Epithelial cell of esophagus (primary cell): ENCODE results near the gene SIRT2.

ENCODE experiments used
- DNase-seq: peaks from one replicate; pipeline ENCODE4 v3.0.0; 2010; ENCODE audit warnings: low read depth
- H3K4me3 ChIP-seq: 2 replicates; pipeline ENCODE4 v1.5.1; 2011; ENCODE audit warnings: mild to moderate bottlenecking, low read length, control low read depth
- TF ChIP-seq, protein P1 (sequence below): IDR thresholded peaks from 2 replicates; pipeline ENCODE4 v1.5.1; 2011; ENCODE audit warnings: low read depth, mild to moderate bottlenecking, low read length, control low read depth, inconsistent platforms; ENCODE audit not compliant: insufficient read depth; ENCODE audit errors: missing control alignments

Gene SIRT2

DNA sequence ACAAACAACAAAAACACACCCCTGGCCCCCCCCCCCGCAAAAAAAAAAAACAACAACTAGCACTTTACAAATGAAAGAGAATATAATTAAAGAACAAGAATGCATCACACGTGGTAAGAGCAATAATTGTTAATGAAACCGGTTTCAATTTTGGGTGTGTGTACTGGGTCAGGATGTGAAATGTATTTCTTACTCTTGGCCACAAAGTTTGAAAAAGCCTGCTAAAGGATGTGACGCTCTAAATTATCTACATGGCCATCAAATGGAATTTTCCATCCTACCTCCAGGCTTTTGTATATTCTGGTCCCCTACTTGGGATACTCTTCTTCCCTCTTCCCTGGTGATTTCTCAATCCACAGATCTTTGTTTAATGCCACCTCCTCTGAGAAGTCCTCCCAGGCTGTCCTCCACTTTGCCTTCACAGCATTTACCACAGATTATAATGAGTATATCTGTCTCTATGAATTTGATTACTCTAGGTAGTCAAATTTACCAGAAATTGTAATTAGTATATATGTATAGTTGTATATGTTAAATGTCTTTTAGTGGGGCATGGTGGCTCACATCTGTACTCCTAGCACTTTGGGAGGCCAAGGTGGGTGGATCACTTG is 29.1 kb upstream of the SIRT2 start:
- no peak for DNase-seq
- TF ChIP-seq, protein P1, sequence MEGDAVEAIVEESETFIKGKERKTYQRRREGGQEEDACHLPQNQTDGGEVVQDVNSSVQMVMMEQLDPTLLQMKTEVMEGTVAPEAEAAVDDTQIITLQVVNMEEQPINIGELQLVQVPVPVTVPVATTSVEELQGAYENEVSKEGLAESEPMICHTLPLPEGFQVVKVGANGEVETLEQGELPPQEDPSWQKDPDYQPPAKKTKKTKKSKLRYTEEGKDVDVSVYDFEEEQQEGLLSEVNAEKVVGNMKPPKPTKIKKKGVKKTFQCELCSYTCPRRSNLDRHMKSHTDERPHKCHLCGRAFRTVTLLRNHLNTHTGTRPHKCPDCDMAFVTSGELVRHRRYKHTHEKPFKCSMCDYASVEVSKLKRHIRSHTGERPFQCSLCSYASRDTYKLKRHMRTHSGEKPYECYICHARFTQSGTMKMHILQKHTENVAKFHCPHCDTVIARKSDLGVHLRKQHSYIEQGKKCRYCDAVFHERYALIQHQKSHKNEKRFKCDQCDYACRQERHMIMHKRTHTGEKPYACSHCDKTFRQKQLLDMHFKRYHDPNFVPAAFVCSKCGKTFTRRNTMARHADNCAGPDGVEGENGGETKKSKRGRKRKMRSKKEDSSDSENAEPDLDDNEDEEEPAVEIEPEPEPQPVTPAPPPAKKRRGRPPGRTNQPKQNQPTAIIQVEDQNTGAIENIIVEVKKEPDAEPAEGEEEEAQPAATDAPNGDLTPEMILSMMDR = no peak
- H3K4me3 ChIP-seq = no peak overlapping the region

DNA sequence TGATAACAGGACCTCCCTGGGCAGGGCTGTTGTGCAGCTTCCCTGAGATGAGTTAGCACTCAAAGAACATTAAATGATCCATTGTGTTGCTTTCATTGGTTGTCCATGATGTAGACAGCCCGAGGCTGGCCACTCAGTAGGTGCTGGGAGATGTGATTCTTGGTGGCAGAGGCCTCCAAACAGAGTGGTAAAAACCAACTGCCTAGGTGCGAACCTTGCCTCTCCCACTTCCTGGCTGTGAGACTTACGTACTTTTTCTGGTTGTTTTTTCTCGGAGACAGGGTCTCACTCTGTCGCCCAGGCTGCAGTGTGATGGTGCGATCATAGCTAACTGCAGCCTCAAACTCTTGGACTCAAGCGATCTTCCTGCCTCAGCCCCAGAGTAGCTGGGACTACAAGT is 25.0 kb upstream of the SIRT2 start:
- H3K4me3 ChIP-seq = no peak overlapping the region
- TF ChIP-seq, protein P1 = no peak
- no peak for DNase-seq

GRCh38 chr19:38922482-38922881 is 23.1 kb upstream of the SIRT2 start:
- no peak for DNase-seq
- TF ChIP-seq, protein P1 = no peak
- no peak overlapping the region for H3K4me3 ChIP-seq

GRCh38 chr19:38921420-38922274 is 22.2 kb upstream of the SIRT2 start:
- H3K4me3 ChIP-seq = no peak overlapping the region
- DNase-seq = no peak

DNA sequence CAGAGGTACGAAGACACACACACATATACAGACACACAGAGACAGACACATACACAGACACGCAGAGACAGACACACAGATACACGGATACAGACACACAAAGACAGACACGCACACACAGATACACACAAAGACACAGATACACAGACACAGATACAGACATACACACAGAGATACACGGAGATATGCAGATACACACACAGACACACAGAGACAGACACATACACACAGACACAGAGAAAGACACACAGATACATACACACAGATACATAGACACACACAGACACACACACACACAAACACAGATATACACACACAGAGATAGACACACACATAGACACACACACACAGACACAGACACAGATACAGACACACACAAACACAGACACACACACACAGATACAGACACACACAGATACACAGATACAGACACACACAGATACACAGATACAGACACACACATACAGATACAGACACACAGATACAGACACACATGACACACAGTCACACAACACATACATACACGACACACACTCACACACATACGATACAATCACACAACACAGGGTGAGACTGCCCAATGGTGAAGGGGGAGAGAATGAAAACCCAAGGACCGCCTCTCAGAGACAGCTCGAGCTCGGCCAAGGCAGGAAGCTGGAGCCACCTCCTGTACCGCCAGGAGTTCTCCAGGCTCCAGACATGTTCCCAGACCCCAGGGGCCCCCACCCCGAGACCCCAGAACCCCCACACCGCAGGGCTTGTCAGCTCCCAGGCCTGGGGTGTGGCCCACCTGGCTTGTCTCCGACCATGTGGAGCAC is 21.4 kb upstream of the SIRT2 start:
- TF ChIP-seq, protein P1 = no peak
- no peak for DNase-seq

More at GRCh38 chr19:38921420-38922274, 22.2 kb upstream of the SIRT2 start:
- TF ChIP-seq, protein P1 = no peak

DNA sequence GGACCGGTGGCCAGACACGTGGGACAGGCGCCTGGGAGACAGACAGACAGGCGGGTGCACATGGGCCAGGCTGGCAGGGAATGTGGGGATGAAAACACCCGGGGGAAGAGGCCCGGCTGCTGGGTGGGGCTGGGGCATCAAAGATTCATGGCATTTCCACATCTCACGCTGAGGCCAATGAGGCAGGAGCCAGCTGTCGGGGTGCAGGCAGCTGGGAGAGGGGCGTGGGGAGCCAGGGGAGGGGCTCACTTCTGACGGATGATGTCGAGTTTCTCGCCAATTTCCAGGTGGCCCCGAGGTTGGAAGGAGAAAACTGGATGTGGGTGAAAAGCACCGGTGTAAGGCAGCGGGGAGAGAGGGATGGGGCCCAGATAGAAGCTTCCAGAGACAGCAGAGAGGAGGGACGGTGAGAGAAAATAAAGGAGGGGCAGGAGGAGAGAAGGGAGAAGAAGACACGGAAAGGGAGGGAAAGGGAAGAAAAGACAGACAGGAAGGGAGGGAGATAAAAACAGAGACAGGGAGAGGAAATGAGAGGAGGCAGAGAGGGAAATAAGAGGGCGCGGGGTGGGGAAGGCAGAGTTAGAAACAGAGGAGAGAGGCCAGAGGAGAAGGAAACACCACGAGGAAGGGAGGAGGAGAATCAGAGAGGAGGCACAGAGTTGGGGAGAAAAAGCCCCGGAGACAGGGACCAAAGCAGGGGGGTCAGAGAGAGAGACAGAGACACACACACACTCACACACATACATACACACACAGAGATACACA is 20.6 kb upstream of the SIRT2 start:
- TF ChIP-seq, protein P1 = no peak
- H3K4me3 ChIP-seq = no peak overlapping the region
- no peak for DNase-seq

More for the DNA sequence above, 21.4 kb upstream of the SIRT2 start:
- no peak overlapping the region for H3K4me3 ChIP-seq
